CD4-positive, alpha-beta T cell (primary cell): Measurements from ENCODE around the gene FBXL16. TPM values are rescaled to one million over a fixed set of nuclear protein-coding genes. Genes with fewer than 3 reads are reported as not detected.

ENCODE experiments used
- ATAC-seq: fragments of 200-7000 bp; cut with Tn5 transposase; one replicate; pipeline ENCODE4 v1.10.0; 2022; ENCODE audit warnings: mild to moderate bottlenecking; ENCODE audit not compliant: poor library complexity
- CTCF ChIA-PET: fragments of 350-600 bp; sonication (Branson Sonifier 250); formaldehyde crosslinking; loops from one replicate; lab custom pipeline; 2021; ENCODE audit warnings: antibody characterized with exemption, inconsistent platforms; lab: Charles Lee
- POLR2A ChIA-PET: fragments of 350-600 bp; sonication (Branson Sonifier 250); formaldehyde crosslinking; loops from one replicate; lab custom pipeline; 2021; ENCODE audit warnings: antibody characterized with exemption, inconsistent platforms; lab: Charles Lee
- DNase-seq, 14 experiments: peaks; one replicate each; pipeline ENCODE4 v3.0.0-alpha.2; 2013 to 2020; ENCODE audit warnings: mixed read lengths in 2 of 14
- H3K27ac ChIP-seq, 2 donors: one replicate each; pipeline versions ENCODE4 v1.5.1 to v1.7.0; 2013; ENCODE audit warnings: low read length in 2 of 2, low read depth in 1 of 2, mild to moderate bottlenecking in 1 of 2
- H3K27me3 ChIP-seq, 2 experiments: 1 replicate in 1 of 2; 2 replicates in 1 of 2; pipeline versions ENCODE4 v1.6.1 to v1.7.0; 2013; ENCODE audit warnings: low read length in 2 of 2, control low read depth in 1 of 2, mild to moderate bottlenecking in 1 of 2, moderate library complexity in 1 of 2; ENCODE audit not compliant: insufficient read depth in 2 of 2, control insufficient read depth in 1 of 2
- H3K36me3 ChIP-seq: one replicate; pipeline ENCODE4 v1.6.1; 2013; ENCODE audit warnings: low read length, control low read depth; ENCODE audit not compliant: insufficient read depth
- H3K4me1 ChIP-seq: one replicate; pipeline ENCODE4 v1.6.1; 2013; ENCODE audit warnings: low read length, control low read depth; ENCODE audit not compliant: insufficient read depth
- H3K4me3 ChIP-seq: one replicate; pipeline ENCODE4 v1.5.1; 2013; ENCODE audit warnings: mild to moderate bottlenecking, low read length, moderate library complexity
- H3K9me3 ChIP-seq, 2 experiments: 1 replicate in 1 of 2; 2 replicates in 1 of 2; pipeline versions ENCODE4 v1.6.1 to v1.7.0; 2013; ENCODE audit warnings: low read length in 2 of 2, mild to moderate bottlenecking in 2 of 2, control low read depth in 1 of 2, moderate library complexity in 1 of 2; ENCODE audit not compliant: control insufficient read depth in 1 of 2, insufficient read depth in 1 of 2
- H3K27ac Mint-ChIP-seq: one replicate; pipeline ENCODE4 v1.8.0; 2020; ENCODE audit warnings: mixed read lengths
- H3K27me3 Mint-ChIP-seq: one replicate; pipeline ENCODE4 v1.8.0; 2021; ENCODE audit warnings: mixed read lengths
- H3K36me3 Mint-ChIP-seq: one replicate; pipeline ENCODE4 v1.8.0; 2021; ENCODE audit warnings: low read depth, mixed read lengths
- H3K4me1 Mint-ChIP-seq: one replicate; pipeline ENCODE4 v1.8.0; 2021; ENCODE audit warnings: low read depth, mixed read lengths
- H3K4me3 Mint-ChIP-seq: one replicate; pipeline ENCODE4 v1.8.0; 2020; ENCODE audit warnings: mild to moderate bottlenecking, mixed read lengths
- H3K9me3 Mint-ChIP-seq: one replicate; pipeline ENCODE4 v1.8.0; 2020; ENCODE audit warnings: mixed read lengths
- CTCF ChIP-seq: fragments of 200-600 bp; IDR thresholded peaks from one replicate; pipeline ENCODE4 v1.8.0; 2022; ENCODE audit warnings: antibody characterized with exemption, mild to moderate bottlenecking
- intact Hi-C, 2 experiments: fragments of 100-400 bp; cut with DNase I in 1 of 2; cut with micrococcal nuclease in 1 of 2; formaldehyde crosslinking; loops; one replicate each; pipeline versions ENCODE4 v1.15.1 to v1.9.0; 2023 to 2025; cut with DNase I, micrococcal nuclease
- total RNA-seq, 174 experiments: library from RNA in 2 of 174; stranded (reverse) in 2 of 174; gene quantifications; one replicate each; pipeline ENCODE4 v1.2.3 and lab custom pipeline; 2021 to 2026

The FBXL16 gene
- total RNA-seq, 2 experiments from 2014 or later = 11.0 to 11.7 TPM

DNA sequence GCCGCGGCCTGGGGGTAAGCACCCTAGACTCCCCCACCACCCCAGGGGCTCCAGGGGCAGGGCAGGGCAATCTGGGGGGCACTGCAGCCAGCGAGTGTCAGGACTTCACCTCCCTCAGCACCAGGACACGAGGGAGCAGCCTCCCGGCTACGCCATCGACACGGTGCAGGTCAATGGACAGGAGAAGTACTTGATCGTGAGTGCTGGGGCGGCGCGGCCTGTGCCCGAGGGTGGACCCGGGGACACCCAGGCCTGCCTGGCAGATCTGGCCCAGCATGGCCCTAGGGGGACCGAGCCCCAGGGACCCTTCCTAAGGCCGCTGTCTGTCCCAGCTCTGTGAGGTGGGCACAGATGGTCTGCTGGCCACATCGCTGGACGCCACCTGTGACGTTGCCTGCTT is 33.2 kb downstream of the FBXL16 start:
- ChIA-PET CTCF (no interaction called here), POLR2A (no interaction called here)
- H3K36me3 Mint-ChIP-seq = peaks cover 15% of the 10 kb centered on the region
- peaks cover 16% of the 10 kb centered on the region for H3K4me1 Mint-ChIP-seq
- ATAC-seq = no peak
- H3K4me1 ChIP-seq = peaks cover 42% of the 10 kb centered on the region
- H3K9me3 Mint-ChIP-seq = no peaks in the 10 kb centered on the region
- no peak overlapping the region for H3K4me3 Mint-ChIP-seq
- peaks cover 8 to 12% of the 10 kb centered on the region in 2 experiments for H3K27me3 ChIP-seq
- no peaks in the 10 kb centered on the region for H3K9me3 ChIP-seq
- DNase-seq = no peak
- H3K4me3 ChIP-seq = no peak overlapping the region
- H3K27ac Mint-ChIP-seq = no peak overlapping the region
- H3K27ac ChIP-seq = no peak overlapping the region
- H3K36me3 ChIP-seq = peaks cover 35% of the 10 kb centered on the region
- TF ChIP-seq CTCF = no peak
- no peaks in the 10 kb centered on the region for H3K27me3 Mint-ChIP-seq
- intact Hi-C loops = no loop called here

GRCh38 chr16:671353-672131 is 34.1 kb downstream of the FBXL16 start:
- Histone ChIP-seq H3K27me3 (peaks cover 5 to 7% of the 10 kb centered on the region in 2 experiments), H3K27ac (no peak overlapping the region), H3K4me3 (no peak overlapping the region), H3K9me3 (no peaks in the 10 kb centered on the region), H3K4me1 (peaks cover 43% of the 10 kb centered on the region), H3K36me3 (peaks cover 35% of the 10 kb centered on the region)
- DNase-seq (no peak), ATAC-seq (no peak)
- intact Hi-C loops = no loop called here
- ChIA-PET POLR2A (interaction anchor here (0.7 kb wide), 1 partner anchor 144 kb away, joined by 3 read pairs; the partner anchor contains the start of gene CAPN15), CTCF (no interaction called here)
- Mint-ChIP-seq H3K27ac (no peak overlapping the region), H3K4me3 (no peak overlapping the region), H3K27me3 (no peaks in the 10 kb centered on the region), H3K4me1 (peaks cover 11% of the 10 kb centered on the region), H3K9me3 (no peaks in the 10 kb centered on the region), H3K36me3 (peaks cover 15% of the 10 kb centered on the region)
- no peak for TF ChIP-seq CTCF

GRCh38 chr16:670485-671352 is 34.9 kb downstream of the FBXL16 start:
- DNase-seq = no peak
- Histone ChIP-seq H3K27me3 (peaks cover 3 to 7% of the 10 kb centered on the region in 2 experiments), H3K4me1 (peaks cover 38% of the 10 kb centered on the region), H3K36me3 (peaks cover 35% of the 10 kb centered on the region), H3K27ac (no peak overlapping the region), H3K9me3 (no peaks in the 10 kb centered on the region), H3K4me3 (no peak overlapping the region)
- no peaks in the 10 kb centered on the region for H3K27me3 Mint-ChIP-seq
- intact Hi-C loops = no loop called here
- POLR2A ChIA-PET = interaction anchor here (0.8 to 1.3 kb wide), 2 partner anchors 9 to 10 kb away, joined by 3 to 6 read pairs; partner anchors contain the start of gene STUB1
- no peak overlapping the region for H3K27ac Mint-ChIP-seq
- H3K9me3 Mint-ChIP-seq = no peaks in the 10 kb centered on the region
- H3K4me1 Mint-ChIP-seq = peaks cover 11% of the 10 kb centered on the region
- peak overlapping the region; percentile 67 for H3K4me3 Mint-ChIP-seq
- peaks cover 15% of the 10 kb centered on the region for H3K36me3 Mint-ChIP-seq
- CTCF ChIA-PET = no interaction called here
- no peak for ATAC-seq
- TF ChIP-seq CTCF = no peak
